Measurements from ENCODE around the gene FLNB.

Gene FLNB

DNA sequence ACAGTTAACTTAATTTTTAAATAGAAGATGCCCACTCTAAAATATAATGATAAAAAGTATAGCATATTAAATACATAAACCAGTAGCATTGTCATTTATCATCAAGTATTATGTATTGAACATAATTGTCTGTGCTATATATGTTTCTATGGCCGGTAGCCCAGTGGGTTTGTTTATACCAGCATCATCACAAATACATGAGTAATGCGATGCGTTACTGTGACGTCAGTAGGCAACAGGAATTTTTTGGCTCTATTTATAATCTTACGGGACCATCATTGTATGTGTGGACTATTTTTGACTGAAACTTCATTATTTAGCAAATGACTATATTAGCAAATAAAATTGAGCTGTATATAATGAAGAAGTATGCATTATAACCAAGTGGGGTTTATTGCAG is 82.1 kb downstream of the FLNB start:
- in situ Hi-C loops (cut with MboI; ENCODE audit: low sequenced_read_pairs), result no loop called here
- Histone ChIP-seq H3K27me3 (ENCODE audit: low read depth) (no peaks in the 10 kb centered on the region), H3K36me3 (replicated peaks) (no peaks in the 10 kb centered on the region), H3K4me1 (no peaks in the 10 kb centered on the region), H3K4me3 (no peak overlapping the region), H3K9me3 (no peaks in the 10 kb centered on the region)
- DNase-seq (ENCODE audit: low spot score in 2 of 2), result no peak

DNA sequence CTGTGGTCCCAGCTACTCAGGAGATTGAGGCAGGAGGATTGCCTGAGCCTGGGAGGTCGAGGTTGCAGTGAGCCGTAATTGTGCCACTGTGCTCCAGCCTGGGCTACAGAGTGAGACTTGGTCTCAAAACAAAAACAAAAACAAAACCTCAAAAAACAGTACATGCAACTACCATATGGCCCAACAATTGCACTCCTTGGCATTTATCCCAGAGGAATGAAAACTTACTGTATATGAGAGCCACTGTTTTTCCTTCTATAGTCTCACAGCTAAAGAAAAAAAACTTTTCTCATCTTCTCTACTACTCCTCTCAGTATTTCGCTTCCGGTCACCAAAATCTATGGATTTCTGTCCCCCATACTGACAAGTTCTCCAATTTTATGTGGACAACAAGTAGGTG is 84.3 kb downstream of the FLNB start:
- no peaks in the 10 kb centered on the region for H3K9me3 ChIP-seq
- in situ Hi-C loops (cut with MboI; ENCODE audit: low sequenced_read_pairs), result no loop called here
- H3K27me3 ChIP-seq (ENCODE audit: low read depth), result no peaks in the 10 kb centered on the region
- no peaks in the 10 kb centered on the region for H3K4me1 ChIP-seq
- no peak overlapping the region for H3K4me3 ChIP-seq
- H3K36me3 ChIP-seq (replicated peaks), result no peaks in the 10 kb centered on the region
- no peak for DNase-seq (ENCODE audit: low spot score in 2 of 2)

DNA sequence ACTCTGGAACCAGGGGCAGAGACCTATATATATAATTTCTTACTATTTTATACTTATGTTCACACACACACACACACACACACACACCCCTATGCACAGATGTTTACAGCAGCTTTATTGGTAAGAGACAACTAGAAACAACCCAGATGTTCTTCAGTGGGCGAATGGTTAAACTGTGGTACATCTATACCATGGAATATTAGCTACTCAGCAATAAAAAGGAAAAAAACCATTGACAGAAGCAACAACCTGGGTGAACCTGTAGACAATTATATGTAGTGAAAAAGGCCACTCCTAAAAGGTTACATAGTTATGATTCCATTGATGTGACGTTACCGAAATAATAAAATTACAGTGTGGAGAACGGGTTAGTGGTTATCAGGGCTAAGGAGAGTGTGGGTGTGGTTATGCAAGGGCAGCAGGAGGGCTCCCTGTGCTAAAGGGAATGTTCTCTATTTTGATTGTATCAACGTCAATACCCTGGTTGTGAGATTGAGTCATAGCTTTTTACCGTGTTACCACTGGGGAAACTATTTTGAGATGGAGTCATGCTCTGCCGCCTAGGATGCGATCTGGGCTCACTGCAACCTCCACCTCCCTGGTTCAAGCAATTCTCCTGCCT is 85.5 kb downstream of the FLNB start:
- Histone ChIP-seq H3K9me3 (no peaks in the 10 kb centered on the region), H3K27me3 (ENCODE audit: low read depth) (no peaks in the 10 kb centered on the region), H3K36me3 (replicated peaks) (peaks cover 9% of the 10 kb centered on the region), H3K4me3 (no peak overlapping the region), H3K4me1 (no peaks in the 10 kb centered on the region)
- in situ Hi-C loops (cut with MboI; ENCODE audit: low sequenced_read_pairs), result no loop called here
- DNase-seq (ENCODE audit: low spot score in 2 of 2), result no peak

DNA sequence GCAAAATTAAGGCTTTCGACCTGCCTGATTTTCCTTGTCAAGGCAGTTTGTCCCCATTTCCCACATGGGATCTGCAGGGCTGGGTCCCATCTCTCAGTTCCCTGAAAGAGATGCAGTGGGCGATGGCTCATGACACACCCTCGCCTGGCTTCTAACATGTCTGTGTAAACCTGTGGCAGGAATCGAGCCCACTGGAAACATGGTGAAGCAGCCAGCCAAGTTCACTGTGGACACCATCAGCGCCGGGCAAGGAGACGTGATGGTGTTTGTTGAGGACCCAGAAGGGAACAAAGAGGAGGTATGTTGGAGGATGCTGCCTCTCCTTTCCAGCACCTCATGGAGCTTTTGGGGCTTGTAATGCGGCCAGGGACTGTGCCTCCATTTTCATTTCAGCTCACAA is 86.4 kb downstream of the FLNB start:
- in situ Hi-C loops (cut with MboI; ENCODE audit: low sequenced_read_pairs), result no loop called here
- Histone ChIP-seq H3K36me3 (replicated peaks) (peaks cover 17% of the 10 kb centered on the region), H3K9me3 (no peaks in the 10 kb centered on the region), H3K4me1 (no peaks in the 10 kb centered on the region), H3K27me3 (ENCODE audit: low read depth) (no peaks in the 10 kb centered on the region), H3K4me3 (no peak overlapping the region)
- no peak for DNase-seq (ENCODE audit: low spot score in 2 of 2)

DNA sequence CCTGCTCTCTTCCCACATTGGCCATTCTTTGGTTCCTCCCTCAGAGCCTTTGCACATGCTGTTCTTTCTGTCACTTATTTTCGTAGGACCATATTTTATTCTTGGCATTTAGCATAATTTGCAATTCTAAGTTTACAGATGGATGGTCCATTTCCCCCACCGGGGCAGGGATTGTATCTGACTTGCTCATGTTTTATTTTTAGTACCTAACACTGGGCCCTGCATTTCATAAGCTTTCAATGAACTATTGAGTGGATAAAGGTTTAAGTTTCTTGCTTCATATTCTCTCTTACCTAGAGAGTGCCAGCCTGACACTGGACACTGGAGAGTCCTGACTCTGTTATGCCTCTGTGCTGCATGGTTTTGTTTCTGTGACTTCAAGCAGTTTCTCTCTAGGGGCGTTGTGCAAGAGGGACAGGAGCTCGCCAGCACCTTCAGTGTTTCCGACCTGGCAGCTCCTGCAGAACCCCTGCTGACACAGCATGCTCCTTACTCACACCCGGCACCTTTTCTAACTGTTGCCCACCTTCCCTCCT is 87.4 kb downstream of the FLNB start:
- in situ Hi-C loops (cut with MboI; ENCODE audit: low sequenced_read_pairs), result no loop called here
- H3K4me3 ChIP-seq, result no peak overlapping the region
- H3K4me1 ChIP-seq, result no peaks in the 10 kb centered on the region
- no peaks in the 10 kb centered on the region for H3K9me3 ChIP-seq
- no peak for DNase-seq (ENCODE audit: low spot score in 2 of 2)
- no peaks in the 10 kb centered on the region for H3K27me3 ChIP-seq (ENCODE audit: low read depth)
- H3K36me3 ChIP-seq (replicated peaks), result peaks cover 17% of the 10 kb centered on the region

DNA sequence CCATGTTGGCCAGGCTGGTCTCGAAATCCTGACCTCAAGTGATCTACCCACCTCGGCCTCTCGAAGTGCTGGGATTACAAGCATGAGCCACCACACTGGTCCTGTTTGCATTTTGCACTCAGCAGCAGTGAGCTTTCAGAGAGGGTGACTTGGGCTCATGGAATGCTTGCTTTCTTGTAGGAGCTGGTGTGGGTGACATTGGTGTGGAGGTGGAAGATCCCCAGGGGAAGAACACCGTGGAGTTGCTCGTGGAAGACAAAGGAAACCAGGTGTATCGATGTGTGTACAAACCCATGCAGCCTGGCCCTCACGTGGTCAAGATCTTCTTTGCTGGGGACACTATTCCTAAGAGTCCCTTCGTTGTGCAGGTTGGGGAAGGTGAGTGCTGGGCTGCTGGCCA is 90.3 kb downstream of the FLNB start:
- in situ Hi-C loops (cut with MboI; ENCODE audit: low sequenced_read_pairs), result no loop called here

DNA sequence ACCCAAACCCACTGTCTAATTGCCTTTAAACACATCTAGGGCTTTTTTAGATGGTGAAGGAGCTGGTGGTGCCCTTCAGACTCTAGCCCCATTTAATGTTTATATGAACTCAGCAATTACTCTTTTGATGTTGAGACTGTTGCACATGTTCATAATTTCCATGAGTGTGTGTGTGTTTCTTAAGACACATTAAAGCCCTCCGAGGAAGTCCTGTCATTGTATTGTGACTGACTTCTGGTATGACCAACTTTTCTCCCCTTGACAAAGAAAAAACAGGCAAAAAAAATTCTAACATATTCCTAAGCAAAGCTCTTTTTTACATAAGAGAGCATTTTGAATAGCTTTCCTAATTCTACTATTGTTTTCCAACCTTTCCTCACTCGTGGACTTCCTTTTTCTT is 91.6 kb downstream of the FLNB start:
- in situ Hi-C loops (cut with MboI; ENCODE audit: low sequenced_read_pairs), result no loop called here
- DNase-seq (ENCODE audit: low spot score in 2 of 2), result no peak
- H3K4me3 ChIP-seq, result no peak overlapping the region
- H3K27me3 ChIP-seq (ENCODE audit: low read depth), result no peaks in the 10 kb centered on the region
- H3K9me3 ChIP-seq, result no peaks in the 10 kb centered on the region
- peaks cover 42% of the 10 kb centered on the region for H3K36me3 ChIP-seq (replicated peaks)
- no peaks in the 10 kb centered on the region for H3K4me1 ChIP-seq

More for the DNA sequence above, 90.3 kb downstream of the FLNB start:
- H3K9me3 ChIP-seq, result no peaks in the 10 kb centered on the region
- H3K36me3 ChIP-seq (replicated peaks), result peaks cover 37% of the 10 kb centered on the region
- no peaks in the 10 kb centered on the region for H3K27me3 ChIP-seq (ENCODE audit: low read depth)
- H3K4me1 ChIP-seq, result no peaks in the 10 kb centered on the region
- H3K4me3 ChIP-seq, result no peak overlapping the region
- DNase-seq (ENCODE audit: low spot score in 2 of 2), result no peak

DNA sequence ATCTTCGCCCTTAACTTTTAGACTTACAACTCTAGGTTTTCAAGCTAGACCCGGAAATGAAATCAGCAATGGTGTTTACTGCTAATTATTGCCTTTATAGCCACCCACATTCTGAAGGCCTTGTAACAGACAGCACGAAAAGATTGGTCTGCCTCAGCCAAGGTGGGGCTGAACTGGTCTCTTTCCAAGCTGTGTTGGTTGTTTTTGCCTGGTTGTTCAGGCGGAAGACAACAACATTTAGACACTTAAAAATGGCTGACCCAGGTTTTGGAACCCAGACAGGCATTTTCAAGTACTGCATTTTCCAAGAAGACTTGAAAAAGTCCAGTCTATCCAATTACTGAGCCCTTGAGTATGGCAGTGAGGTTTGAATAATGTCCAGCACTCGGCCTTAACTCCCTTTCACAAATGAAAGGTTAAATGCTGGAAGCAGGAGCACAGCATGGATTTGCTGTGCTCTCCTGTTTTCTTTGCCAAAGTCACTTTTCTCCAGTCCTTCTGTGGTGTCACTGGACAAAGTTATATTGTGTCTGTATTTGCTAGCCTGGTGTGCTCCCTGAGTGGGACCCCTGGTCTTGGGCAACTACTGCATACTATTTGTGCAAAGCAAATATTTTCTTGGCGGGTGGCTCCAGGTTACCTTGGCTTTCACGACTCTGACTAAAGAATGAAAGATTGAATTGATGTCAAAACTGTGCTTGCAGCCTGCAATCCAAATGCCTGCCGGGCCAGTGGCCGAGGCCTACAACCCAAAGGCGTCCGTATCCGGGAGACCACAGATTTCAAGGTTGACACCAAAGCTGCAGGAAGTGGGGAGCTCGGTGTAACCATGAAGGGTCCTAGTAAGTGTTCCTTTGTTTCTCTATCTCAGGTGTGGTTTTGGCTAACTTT is 93.5 kb downstream of the FLNB start:
- Histone ChIP-seq H3K4me3 (no peak overlapping the region), H3K4me1 (no peaks in the 10 kb centered on the region), H3K36me3 (replicated peaks) (peaks cover 57% of the 10 kb centered on the region), H3K27me3 (ENCODE audit: low read depth) (no peaks in the 10 kb centered on the region), H3K9me3 (no peaks in the 10 kb centered on the region)
- DNase-seq (ENCODE audit: low spot score in 2 of 2), result no peak
- in situ Hi-C loops (cut with MboI; ENCODE audit: low sequenced_read_pairs), result no loop called here

DNA sequence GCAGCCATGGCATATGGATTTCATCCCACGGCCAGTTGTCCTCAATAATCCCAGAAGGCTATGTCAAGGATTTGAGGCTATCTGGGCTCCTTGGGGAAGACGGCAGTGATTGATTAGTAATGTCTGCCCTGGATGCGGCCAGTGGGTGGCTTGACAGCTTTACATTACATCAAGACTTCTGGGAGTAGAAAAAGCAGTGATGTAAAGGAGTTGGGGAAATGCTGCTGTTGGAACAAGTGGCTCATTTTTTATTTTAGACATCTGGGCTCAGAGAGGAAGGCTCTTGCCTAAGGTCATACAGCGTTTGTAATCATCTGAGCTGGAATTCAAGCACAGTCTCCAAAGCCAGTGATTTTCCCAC is 94.1 kb downstream of the FLNB start:
- Histone ChIP-seq H3K4me1 (no peaks in the 10 kb centered on the region), H3K36me3 (replicated peaks) (peaks cover 62% of the 10 kb centered on the region), H3K4me3 (no peak overlapping the region)

DNA sequence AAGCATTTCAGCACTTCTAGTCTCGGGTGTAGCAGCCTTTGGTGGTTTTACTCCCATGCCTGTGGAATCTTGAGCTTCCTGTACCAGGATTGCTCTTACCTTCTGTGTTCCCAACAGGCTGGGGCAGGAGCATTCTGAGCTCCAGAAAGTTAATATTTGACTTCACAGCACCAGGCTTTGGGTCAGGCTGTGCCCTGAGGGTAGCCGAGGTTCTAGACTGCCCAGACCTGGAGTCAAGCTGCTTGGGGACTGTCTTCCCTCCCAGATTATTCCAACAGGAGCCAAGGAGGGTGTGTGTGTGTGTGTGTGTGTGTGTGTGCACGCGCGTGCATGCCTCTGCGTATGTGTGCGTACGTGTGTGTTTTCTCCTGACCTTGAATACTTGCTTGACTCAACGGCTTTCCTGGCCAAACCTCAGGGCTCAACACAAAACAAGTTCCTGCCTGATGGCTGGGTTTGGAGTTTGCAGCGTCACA is 94.8 kb downstream of the FLNB start:
- H3K9me3 ChIP-seq, result no peaks in the 10 kb centered on the region
- no peak overlapping the region for H3K4me3 ChIP-seq
- in situ Hi-C loops (cut with MboI; ENCODE audit: low sequenced_read_pairs), result no loop called here
- H3K36me3 ChIP-seq (replicated peaks), result peaks cover 59% of the 10 kb centered on the region
- H3K4me1 ChIP-seq, result no peaks in the 10 kb centered on the region
- no peak for DNase-seq (ENCODE audit: low spot score in 2 of 2)
- no peaks in the 10 kb centered on the region for H3K27me3 ChIP-seq (ENCODE audit: low read depth)

More for the DNA sequence above, 94.1 kb downstream of the FLNB start:
- no peak for DNase-seq (ENCODE audit: low spot score in 2 of 2)
- in situ Hi-C loops (cut with MboI; ENCODE audit: low sequenced_read_pairs), result no loop called here
- Histone ChIP-seq H3K9me3 (no peaks in the 10 kb centered on the region), H3K27me3 (ENCODE audit: low read depth) (no peaks in the 10 kb centered on the region)

DNA sequence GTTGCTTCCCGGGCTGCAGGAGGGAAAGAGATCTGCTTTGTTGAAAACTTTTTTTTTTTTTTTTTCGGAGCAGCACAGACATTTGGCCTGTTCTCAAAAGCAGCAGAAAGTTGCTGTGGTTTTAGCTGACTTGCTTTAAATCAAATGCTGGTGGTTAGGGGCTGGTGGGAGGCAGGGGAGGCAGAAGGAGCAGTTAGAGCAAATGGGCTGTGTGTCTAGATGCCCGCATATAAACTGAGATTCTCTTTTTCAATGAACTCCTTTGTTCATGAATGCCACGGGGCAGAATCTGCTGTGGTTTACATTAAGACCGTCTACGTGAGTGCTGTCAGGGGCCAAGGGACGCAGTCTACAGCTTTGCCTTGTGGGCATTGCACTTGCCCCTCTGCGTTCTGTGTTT is 95.9 kb downstream of the FLNB start:
- no peak for DNase-seq (ENCODE audit: low spot score in 2 of 2)
- in situ Hi-C loops (cut with MboI; ENCODE audit: low sequenced_read_pairs), result no loop called here

DNA sequence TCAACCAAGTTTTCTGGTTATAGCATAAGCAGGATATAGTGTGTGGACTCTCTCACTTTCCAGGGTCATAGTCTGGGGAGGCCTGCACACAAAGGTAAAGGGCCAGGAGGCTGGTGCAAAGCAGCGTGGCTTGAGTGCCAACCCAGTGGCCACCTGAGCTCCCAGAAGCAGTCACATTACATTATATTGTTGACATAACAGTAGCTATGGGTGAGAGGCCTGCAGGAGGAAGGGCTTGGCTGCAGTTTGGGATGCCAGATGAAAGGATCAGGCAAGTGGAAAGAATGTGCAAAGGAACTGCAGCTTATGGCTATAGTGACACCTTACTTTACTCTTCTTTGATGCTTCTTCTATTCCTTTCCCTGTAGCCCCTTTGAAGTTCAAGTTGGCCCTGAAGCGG is 96.5 kb downstream of the FLNB start:
- no peaks in the 10 kb centered on the region for H3K4me1 ChIP-seq
- no peak overlapping the region for H3K4me3 ChIP-seq
- DNase-seq (ENCODE audit: low spot score in 2 of 2), result no peak
- no peaks in the 10 kb centered on the region for H3K27me3 ChIP-seq (ENCODE audit: low read depth)
- H3K36me3 ChIP-seq (replicated peaks), result peaks cover 59% of the 10 kb centered on the region
- no peaks in the 10 kb centered on the region for H3K9me3 ChIP-seq
- in situ Hi-C loops (cut with MboI; ENCODE audit: low sequenced_read_pairs), result no loop called here

More for the DNA sequence above, 95.9 kb downstream of the FLNB start:
- Histone ChIP-seq H3K36me3 (replicated peaks) (peaks cover 58% of the 10 kb centered on the region), H3K27me3 (ENCODE audit: low read depth) (no peaks in the 10 kb centered on the region), H3K9me3 (no peaks in the 10 kb centered on the region), H3K4me3 (no peak overlapping the region), H3K4me1 (no peaks in the 10 kb centered on the region)

DNA sequence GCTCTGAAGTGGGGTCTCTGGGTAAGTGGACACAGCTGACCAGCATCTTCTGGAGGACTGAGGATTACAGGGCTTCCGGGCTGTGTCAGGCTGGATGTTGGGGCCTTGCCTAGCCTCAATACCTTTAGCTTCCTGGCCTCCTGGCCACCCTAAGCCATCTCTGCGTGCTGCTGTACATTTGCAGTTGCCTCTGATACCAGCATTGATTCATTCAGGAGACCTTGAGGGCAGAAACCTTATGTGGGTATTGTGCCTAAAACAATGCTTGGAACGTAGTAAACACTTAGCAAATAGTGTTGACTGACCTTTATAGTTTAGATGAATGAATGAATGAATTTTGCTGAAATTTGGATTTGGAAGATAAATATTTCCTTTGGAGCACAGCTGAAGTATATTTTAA is 97.0 kb downstream of the FLNB start:
- Histone ChIP-seq H3K4me1 (no peaks in the 10 kb centered on the region), H3K4me3 (no peak overlapping the region), H3K27me3 (ENCODE audit: low read depth) (no peaks in the 10 kb centered on the region), H3K9me3 (no peaks in the 10 kb centered on the region), H3K36me3 (replicated peaks) (peaks cover 63% of the 10 kb centered on the region)
- DNase-seq (ENCODE audit: low spot score in 2 of 2), result no peak
- in situ Hi-C loops (cut with MboI; ENCODE audit: low sequenced_read_pairs), result no loop called here

DNA sequence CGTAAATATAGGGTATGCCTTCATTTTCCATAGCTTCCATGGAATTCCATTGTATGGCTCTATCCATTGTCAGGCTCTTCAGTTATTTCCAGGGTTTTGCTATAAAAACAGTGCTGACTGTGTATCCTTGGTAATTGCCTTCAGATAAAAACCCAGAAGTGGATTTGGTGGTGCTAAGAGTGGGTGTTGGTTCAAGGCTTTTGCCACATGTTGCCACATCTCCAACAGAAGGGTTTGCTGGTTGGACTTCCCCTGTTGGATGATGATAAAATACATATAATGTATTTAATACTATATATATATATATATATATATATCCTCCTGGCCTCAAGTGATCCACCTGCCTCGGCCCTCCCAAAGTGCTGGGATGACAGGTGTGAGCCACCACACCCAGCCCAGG is 97.8 kb downstream of the FLNB start:
- Histone ChIP-seq H3K9me3 (no peaks in the 10 kb centered on the region), H3K36me3 (replicated peaks) (peaks cover 63% of the 10 kb centered on the region), H3K27me3 (ENCODE audit: low read depth) (no peaks in the 10 kb centered on the region), H3K4me3 (no peak overlapping the region), H3K4me1 (no peaks in the 10 kb centered on the region)
- no peak for DNase-seq (ENCODE audit: low spot score in 2 of 2)
- in situ Hi-C loops (cut with MboI; ENCODE audit: low sequenced_read_pairs), result no loop called here
